Uterus (tissue), 4 donors: ENCODE results near the gene JAML. TPM values are rescaled to one million over a fixed set of nuclear protein-coding genes. Genes with fewer than 3 reads are reported as not detected.

Experiments
- DNase-seq, 2 donors: peaks; one replicate each; pipeline ENCODE4 v3.0.0-alpha.2; 2019 to 2020
- H3K27ac ChIP-seq, 2 donors: fragments of 200-600 bp; sonication (generic); 1 replicate in 1 of 2; 2 replicates in 1 of 2; pipeline ENCODE4 v1.5.1; 2016 to 2018
- H3K27me3 ChIP-seq, 2 donors: fragments of 200-600 bp; sonication (generic); one replicate each; pipeline ENCODE4 v1.5.1; 2018 to 2019; ENCODE audit warnings: control low read depth in 1 of 2
- H3K36me3 ChIP-seq, 2 donors: fragments of 200-600 bp; sonication (generic); one replicate each; pipeline ENCODE4 v1.5.1; 2019; ENCODE audit warnings: control low read depth in 1 of 2
- H3K4me1 ChIP-seq, 2 donors: fragments of 200-600 bp; sonication (generic); one replicate each; pipeline ENCODE4 v1.5.1; 2018 to 2019; ENCODE audit warnings: control low read depth in 1 of 2
- H3K4me3 ChIP-seq, 2 donors: fragments of 200-600 bp; sonication (generic); 1 replicate in 1 of 2; 2 replicates in 1 of 2; pipeline ENCODE4 v1.5.1; 2018 to 2019; ENCODE audit warnings: mild to moderate bottlenecking in 1 of 2
- H3K9me3 ChIP-seq, 2 donors: fragments of 200-600 bp; sonication (generic); one replicate each; pipeline ENCODE4 v1.5.1; 2019; ENCODE audit warnings: control low read depth in 1 of 2
- POLR2A ChIP-seq, 2 donors: fragments of 450-650 bp; IDR thresholded peaks; one replicate each; pipeline ENCODE4 v1.6.1; 2016; ENCODE audit warnings: antibody characterized with exemption in 2 of 2, mild to moderate bottlenecking in 1 of 2, moderate library complexity in 1 of 2
- intact Hi-C: fragments of 100-400 bp; cut with DNase I; formaldehyde crosslinking; loops from one replicate; pipeline ENCODE4 v1.15.1; 2023; ENCODE audit warnings: low total_unique reads
- total RNA-seq, 4 donors: library from RNA; depleted of rRNA in 3 of 4; stranded (reverse); fragments of >200 nt in 3 of 4; gene quantifications; one replicate each; pipeline versions ENCODE4 v1.1.0 to v1.2.4, GENCODE V29; 2014 to 2023
- TF ChIP-seq, protein P1 (sequence below), 4 experiments: fragments of 200-600 bp in 2 of 4; fragments of 450-650 bp in 2 of 4; sonication (generic) in 2 of 4; IDR thresholded peaks; one replicate each; pipeline ENCODE4 v1.5.1; 2016 to 2019; ENCODE audit warnings: antibody characterized with exemption in 4 of 4, mild to moderate bottlenecking in 2 of 4, moderate library complexity in 1 of 4
- donor health status: DM: yes; HTN: yes; CAD: no.

JAML gene
- total RNA-seq, 4 donors from 2014 or later, result 1.2 to 9.1 (median 5.6) TPM

- intact Hi-C loops, result no loop called here
- Histone ChIP-seq H3K4me1 (peaks cover 0 to 3% of the 10 kb centered on the region in 2 donors), H3K36me3 (no peaks in the 10 kb centered on the region), H3K4me3 (no peak overlapping the region), H3K9me3 (no peaks in the 10 kb centered on the region), H3K27ac (no peak overlapping the region), H3K27me3 (no peaks in the 10 kb centered on the region)
- no peak for DNase-seq
- no peak for TF ChIP-seq POLR2A (IDR thresholded peaks at IDR 0.05)
- TF ChIP-seq, protein P1, sequence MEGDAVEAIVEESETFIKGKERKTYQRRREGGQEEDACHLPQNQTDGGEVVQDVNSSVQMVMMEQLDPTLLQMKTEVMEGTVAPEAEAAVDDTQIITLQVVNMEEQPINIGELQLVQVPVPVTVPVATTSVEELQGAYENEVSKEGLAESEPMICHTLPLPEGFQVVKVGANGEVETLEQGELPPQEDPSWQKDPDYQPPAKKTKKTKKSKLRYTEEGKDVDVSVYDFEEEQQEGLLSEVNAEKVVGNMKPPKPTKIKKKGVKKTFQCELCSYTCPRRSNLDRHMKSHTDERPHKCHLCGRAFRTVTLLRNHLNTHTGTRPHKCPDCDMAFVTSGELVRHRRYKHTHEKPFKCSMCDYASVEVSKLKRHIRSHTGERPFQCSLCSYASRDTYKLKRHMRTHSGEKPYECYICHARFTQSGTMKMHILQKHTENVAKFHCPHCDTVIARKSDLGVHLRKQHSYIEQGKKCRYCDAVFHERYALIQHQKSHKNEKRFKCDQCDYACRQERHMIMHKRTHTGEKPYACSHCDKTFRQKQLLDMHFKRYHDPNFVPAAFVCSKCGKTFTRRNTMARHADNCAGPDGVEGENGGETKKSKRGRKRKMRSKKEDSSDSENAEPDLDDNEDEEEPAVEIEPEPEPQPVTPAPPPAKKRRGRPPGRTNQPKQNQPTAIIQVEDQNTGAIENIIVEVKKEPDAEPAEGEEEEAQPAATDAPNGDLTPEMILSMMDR (IDR thresholded peaks at IDR 0.05), result no peak
These were observed 56.5 kb downstream of the JAML start for GRCh38 chr11:118168316-118168715.

DNA sequence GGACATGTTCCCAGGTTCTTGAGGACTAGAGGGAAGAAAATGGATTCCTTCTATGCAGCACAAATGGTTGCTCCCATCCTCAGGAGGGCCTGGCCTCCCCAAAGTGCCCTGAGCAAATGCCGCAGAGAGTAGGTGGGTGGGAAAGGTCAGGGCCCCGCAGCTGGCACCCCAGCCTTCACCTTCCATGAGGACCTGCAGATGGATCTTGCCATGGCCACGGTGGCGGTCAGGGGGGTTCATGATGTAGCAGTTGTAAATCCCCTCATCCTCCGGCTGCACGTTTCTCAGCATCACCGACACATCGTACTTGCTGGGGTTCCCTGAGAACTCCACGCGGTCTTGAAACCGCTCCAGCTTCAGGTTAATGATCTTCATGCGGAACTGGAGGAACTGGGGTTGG, 56.9 kb downstream of the JAML start:
- Histone ChIP-seq H3K36me3 (no peaks in the 10 kb centered on the region), H3K4me1 (peaks cover 0 to 3% of the 10 kb centered on the region in 2 donors), H3K4me3 (no peak overlapping the region), H3K27ac (no peak overlapping the region), H3K27me3 (no peaks in the 10 kb centered on the region), H3K9me3 (no peaks in the 10 kb centered on the region)
- DNase-seq, result no peak
- intact Hi-C loops, result no loop called here
- no peak for TF ChIP-seq POLR2A (IDR thresholded peaks at IDR 0.05)
- TF ChIP-seq, protein P1 (IDR thresholded peaks at IDR 0.05), result no peak

- no peak for DNase-seq
- H3K27ac ChIP-seq, result no peak overlapping the region
- intact Hi-C loops, result no loop called here
- H3K4me3 ChIP-seq, result no peak overlapping the region
- H3K36me3 ChIP-seq, result no peaks in the 10 kb centered on the region
- no peaks in the 10 kb centered on the region for H3K9me3 ChIP-seq
- peaks cover 0 to 3% of the 10 kb centered on the region in 2 donors for H3K4me1 ChIP-seq
- TF ChIP-seq POLR2A (IDR thresholded peaks at IDR 0.05), result no peak
- TF ChIP-seq, protein P1 (IDR thresholded peaks at IDR 0.05), result no peak
- H3K27me3 ChIP-seq, result no peaks in the 10 kb centered on the region
These were observed 57.6 kb downstream of the JAML start for GRCh38 chr11:118167253-118167652.

GRCh38 chr11:118166641-118167040, 58.2 kb downstream of the JAML start:
- intact Hi-C loops, result no loop called here
- no peaks in the 10 kb centered on the region for H3K9me3 ChIP-seq
- no peak overlapping the region for H3K4me3 ChIP-seq
- H3K36me3 ChIP-seq, result no peaks in the 10 kb centered on the region
- no peak for DNase-seq
- TF ChIP-seq POLR2A (IDR thresholded peaks at IDR 0.05), result no peak
- TF ChIP-seq, protein P1 (IDR thresholded peaks at IDR 0.05), result no peak
- no peaks in the 10 kb centered on the region for H3K27me3 ChIP-seq
- H3K27ac ChIP-seq, result no peak overlapping the region
- peaks cover 0 to 3% of the 10 kb centered on the region in 2 donors for H3K4me1 ChIP-seq

DNA sequence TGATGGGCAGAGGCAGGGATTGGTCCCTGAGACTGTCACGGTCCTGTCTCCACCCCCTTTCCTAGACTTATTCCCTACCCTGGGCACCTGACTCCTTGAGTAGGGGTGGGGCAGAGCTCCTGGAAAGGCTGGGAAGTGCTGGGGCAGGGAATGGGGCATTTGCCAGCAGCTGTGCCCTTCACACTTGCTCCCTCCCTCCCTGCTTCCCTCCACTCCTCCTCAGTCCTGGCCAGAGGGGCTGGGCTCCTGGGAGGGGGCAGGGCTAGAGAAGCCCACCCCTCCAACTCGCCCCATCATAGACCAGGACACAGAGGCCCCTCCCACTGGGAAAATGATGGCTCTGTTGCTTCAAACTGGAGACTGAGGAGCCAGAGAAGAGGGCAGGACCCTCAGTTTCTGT, 59.9 kb downstream of the JAML start:
- no peaks in the 10 kb centered on the region for H3K4me1 ChIP-seq
- H3K27me3 ChIP-seq, result no peaks in the 10 kb centered on the region
- TF ChIP-seq POLR2A (IDR thresholded peaks at IDR 0.05), result no peak
- TF ChIP-seq, protein P1 (IDR thresholded peaks at IDR 0.05), result no peak
- no peak for DNase-seq
- H3K9me3 ChIP-seq, result no peaks in the 10 kb centered on the region
- H3K36me3 ChIP-seq, result no peaks in the 10 kb centered on the region
- no peak overlapping the region for H3K27ac ChIP-seq
- no peak overlapping the region for H3K4me3 ChIP-seq
- intact Hi-C loops, result no loop called here
